Dermis blood vessel endothelial cell (primary cell): ENCODE measurements around the gene ANKRD34A. TPM values are rescaled to one million over a fixed set of nuclear protein-coding genes. Genes with fewer than 3 reads are reported as not detected.

Source experiments
- DNase-seq: peaks from one replicate; pipeline ENCODE4 v3.0.0; 2010
- total RNA-seq: library from RNA; depleted of rRNA; stranded (reverse); fragments of >200 nt; gene quantifications from 2 replicates; pipeline ENCODE4 v1.2.3, GENCODE V29; 2014

ANKRD34A gene
- total RNA-seq, 1 donor from 2014 or later, result under 0.01 TPM

GRCh38 chr1:145990249-145990855 is 26.0 kb upstream of the ANKRD34A start:
- no peak for DNase-seq

GRCh38 chr1:145988773-145989172 is 24.4 kb upstream of the ANKRD34A start:
- no peak for DNase-seq

DNA sequence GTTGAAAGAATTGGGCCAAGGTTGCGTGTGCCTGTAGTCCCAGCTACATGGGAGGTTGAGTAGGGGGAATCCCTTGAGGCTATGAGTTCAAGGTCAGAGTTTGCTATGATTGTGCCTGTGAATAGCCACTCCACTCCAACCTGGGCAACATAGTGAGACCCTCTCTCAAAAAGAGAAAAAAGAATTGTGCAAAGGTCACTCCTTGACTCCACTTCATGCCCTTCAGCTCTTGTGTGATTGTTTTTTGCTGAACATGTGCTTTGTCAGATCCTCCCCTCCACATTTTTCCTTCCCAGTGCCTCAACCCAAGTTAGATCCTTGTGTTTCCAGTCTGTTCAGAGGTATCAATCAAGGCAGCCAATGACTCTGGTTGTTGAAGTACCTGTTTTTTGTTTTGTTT is 23.6 kb upstream of the ANKRD34A start:
- DNase-seq, result no peak

DNA sequence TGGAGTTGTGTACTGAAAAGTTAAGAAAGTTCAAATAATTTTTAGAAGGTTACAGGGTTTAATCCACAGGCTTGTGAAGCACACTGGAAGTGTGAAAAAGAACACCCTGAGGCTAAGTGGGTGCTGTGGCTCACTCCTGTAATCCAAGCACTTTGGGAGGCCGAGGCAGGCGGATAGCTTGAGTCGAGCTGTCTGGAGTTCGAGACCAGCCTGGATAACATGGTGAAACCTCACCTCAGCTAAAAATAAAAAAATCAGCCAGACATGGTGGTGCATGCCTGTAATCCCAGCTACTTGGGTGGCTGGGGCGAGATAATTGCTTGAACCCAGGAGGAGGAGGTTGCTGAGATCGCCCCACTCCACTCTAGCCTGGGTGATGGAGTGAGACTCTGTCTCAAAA is 22.2 kb upstream of the ANKRD34A start:
- DNase-seq, result no peak

DNA sequence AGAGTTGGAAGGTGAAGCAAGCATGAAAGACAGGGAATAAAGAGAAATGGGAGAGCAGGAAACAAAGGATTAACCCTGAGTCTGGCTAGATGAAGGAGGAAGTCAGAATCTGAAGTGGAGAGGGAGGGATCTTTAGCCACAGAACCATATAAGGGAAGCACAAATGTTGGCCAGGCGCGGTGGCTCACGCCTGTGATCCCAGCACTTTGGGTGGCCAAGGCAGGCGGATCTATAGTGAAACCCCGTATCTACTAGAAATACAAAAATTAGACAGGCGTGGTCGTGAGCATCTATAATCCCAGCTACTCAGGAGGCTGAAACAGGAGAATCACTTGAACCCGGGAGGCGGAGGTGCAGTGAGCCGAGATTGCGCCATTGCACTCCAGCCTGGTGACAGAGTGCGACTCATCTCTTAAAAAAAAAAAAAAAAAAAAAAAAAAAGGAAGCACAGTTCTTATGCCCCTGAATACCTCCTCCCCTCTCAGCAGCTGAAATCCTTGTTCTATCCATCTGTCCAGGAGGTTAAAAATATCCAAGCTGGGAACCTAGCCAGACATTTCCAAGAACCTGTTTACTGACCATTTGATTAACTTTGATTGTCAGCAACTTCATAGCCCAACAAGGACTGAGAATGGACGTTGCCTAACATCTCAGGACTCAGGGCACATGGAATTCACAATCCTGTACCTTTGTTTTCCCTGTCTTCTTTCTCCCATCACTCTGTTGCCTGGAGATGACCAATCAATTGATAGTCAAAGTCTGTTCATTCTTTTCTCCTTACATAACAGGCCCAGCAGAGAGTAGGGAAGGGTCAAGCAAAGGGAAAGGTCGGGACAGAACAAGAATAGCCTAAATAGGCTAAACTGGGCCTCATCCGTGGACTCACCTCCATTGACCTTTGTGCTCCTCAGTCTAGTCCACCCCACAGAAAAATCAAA is 21.4 kb upstream of the ANKRD34A start:
- peak; percentile 40 for DNase-seq

DNA sequence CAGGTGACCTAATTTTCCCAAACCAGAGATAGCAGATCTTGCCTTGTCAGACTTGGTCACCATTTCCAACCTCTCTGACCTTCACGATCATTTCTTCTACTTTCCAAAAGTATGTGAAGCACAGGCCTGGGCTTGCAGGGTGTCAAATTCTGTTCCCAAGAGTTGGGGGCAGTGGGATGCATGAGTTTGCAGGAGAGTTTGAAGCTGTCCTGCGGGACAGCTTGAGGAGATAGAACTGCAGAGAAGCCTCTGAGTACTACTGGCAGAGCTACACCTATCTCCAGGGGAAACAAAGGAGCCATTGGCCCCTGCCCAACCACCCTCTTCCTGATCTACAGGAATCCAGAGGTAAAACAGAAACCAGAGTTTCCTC is 20.7 kb upstream of the ANKRD34A start:
- no peak for DNase-seq

DNA sequence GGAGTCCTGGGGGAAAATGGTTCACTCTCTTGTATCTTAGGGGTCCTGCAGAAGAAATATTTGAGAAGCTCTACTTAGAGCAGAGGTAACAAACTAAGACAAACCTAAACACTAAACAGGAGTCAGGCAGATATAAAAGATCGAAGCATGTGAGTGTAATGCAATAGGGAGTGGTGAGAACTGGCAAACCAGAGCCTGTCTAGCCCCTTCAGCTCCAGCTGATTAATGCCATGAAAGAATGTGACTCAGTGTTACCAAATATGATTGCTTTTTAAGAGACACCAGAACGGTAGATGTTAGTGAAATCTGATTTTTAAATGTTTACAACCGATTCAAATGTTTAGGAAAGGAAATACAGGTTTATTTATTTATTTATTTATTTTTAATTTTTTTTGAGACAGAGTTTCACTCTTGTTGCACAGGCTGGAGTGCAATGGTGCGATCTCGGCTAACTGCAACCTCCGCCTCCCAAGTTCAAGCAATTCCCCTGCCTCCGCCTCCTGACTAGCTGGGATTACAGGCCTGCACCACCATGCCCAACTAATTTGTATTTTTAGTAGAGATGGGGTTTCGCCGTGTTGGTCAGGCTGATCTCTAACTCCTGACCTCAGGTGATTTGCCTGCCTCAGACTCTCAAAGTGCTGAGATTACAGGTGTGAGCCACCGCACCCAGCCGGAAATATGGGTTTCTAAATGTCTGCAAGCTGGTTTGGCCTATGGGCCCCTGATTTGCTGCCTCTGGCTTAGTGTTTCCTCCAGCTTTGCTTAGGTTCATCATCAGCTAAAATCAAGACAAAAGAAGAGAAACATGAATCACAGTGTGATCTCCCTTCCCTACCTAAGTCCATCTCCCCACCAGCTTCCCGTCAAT is 19.8 kb upstream of the ANKRD34A start:
- DNase-seq, result no peak

DNA sequence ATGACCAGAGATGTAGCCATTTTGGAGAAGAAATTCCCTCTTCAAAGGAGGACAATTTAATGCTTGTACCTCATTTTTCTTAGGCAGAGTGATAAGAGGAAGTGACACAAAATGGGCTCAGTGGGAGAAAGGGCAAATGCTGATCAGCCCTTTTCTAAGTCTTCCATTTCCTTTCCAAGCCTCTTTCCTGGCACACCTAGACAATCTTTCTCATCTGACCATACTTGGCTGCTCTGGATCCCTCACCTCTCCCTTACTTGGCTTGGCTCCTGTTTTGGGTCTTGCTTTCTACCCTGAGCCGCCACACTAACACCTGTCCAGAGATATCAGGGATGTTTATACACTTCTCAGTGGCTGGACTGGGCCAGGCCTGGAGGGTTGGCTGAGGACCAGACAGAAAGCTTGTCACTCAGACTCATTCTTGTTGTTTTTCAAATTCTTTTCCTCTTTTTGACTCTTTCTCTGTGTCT is 18.9 kb upstream of the ANKRD34A start:
- DNase-seq, result no peak

GRCh38 chr1:145982010-145982723 is 17.8 kb upstream of the ANKRD34A start:
- peak; percentile 73 for DNase-seq

- DNase-seq, result peak; percentile 39
These were observed 16.2 kb upstream of the ANKRD34A start for GRCh38 chr1:145980457-145980994.

- DNase-seq, result peak; percentile 63
These were observed 15.5 kb upstream of the ANKRD34A start for GRCh38 chr1:145979746-145980456.

GRCh38 chr1:145978854-145979745 is 14.7 kb upstream of the ANKRD34A start:
- DNase-seq, result peak; percentile 98

DNA sequence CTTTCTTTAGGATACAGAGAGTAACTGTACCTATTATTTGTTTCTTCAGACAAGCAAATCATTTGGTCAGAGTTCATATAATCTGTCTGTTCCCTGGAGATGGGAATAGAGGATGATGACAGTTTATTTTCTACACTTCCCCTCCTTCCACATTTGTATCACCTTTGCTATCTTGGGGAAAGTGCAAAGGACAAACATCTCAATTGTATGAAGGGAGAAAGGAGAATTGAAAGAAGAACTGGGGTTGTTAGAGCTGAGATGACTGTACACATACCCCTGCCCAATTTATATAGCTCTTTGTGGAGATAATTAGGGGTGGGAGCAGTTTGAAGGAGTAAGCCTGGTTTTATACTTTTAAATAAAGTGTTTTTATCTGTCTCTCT is 14.1 kb upstream of the ANKRD34A start:
- no peak for DNase-seq

DNA sequence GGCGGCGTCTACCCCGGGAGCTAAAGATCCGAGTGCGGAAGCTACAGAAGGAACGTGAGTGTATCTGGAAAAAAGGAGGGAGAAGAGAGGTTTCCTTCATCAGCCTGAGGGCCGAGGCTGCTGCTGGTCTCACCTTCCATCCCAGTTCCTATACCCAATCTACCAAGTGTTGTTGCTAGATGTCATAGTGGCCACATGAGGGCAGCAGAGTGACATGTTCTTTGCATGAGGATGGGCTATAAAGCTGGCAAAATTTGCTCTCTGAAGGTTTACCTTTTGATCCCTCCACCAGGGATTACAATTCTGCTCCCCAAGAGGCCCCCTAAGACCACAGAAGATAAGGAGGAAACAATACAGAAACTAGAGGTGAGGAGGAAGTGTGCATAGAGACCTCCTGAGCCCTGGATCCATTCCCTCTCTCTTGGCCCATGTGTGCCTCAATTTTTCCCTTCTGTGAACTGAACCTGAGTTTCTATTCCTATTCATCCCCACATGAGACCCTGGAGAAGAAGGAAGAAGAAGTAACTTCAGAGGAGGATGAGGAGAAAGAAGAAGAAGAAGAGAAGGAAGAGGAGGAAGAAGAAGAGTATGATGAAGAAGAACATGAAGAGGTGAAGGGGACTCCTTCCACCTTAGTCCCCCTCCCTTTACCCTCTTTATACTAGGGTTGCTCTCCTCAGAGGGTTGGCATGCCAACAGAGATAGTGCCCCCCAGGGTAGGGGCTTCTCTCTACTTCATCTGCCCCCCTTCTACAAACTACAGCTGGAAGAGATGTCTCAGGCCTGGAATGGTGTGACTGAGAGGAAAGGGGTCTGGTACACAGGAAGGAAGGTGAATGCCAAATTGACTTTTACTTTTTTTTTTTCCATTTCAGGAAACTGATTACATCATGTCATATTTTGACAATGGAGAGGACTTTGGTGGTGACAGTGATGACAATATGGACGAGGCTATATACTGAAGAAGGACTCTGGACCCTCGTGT is 13.4 kb upstream of the ANKRD34A start:
- DNase-seq, result peak; percentile 91

GRCh38 chr1:145977016-145977415 is 12.6 kb upstream of the ANKRD34A start:
- no peak for DNase-seq

- no peak for DNase-seq
These were observed 10.8 kb upstream of the ANKRD34A start for GRCh38 chr1:145975216-145975615.

GRCh38 chr1:145974721-145975120 is 10.3 kb upstream of the ANKRD34A start:
- no peak for DNase-seq

DNA sequence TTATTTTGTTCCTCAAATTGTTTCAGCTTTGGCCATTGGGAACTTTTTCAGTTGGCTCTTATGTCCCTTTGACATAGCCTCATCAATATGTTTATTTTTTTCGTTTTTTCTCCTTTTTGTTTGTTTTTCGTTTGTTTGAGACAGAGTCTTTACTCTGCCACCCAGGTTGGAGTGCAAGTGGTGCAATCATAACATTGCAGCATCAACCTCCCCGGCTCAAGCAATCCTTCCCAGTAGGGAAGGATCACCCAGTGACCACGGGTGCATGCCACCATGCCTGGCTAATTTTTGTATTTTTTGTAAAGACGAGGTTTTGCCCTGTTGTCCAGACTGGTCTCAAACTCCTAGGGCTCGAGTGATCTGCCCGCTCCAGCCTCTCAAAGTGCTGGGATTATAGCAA is 8.2 kb upstream of the ANKRD34A start:
- DNase-seq, result no peak

DNA sequence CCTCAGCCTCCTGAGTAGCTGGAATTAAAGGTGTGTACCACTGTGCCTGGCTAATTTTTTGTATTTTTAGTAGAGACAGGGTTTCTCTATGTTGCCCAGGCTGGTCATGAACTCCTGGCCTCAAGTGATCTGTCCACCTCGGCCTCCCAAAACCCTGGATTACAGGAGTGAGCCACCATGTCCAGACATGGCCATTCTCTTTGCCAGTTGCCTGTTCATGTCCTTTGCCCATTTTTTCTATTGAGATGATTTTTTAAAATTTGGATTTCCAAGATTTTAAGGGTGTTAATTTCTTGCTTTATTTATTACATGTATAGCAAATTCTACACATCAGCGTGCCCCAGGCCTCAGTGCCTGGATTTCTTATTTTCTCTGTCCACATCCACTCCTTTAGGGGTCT is 2.9 kb upstream of the ANKRD34A start:
- no peak for DNase-seq
